Ectodermal cell (in vitro differentiated cells): ENCODE measurements around the gene SUN2.

Experiments
- H3K27ac ChIP-seq: 2 replicates; pipeline ENCODE4 v1.7.0; 2013; ENCODE audit warnings: mild to moderate bottlenecking, low read depth, low read length; ENCODE audit not compliant: insufficient read depth, poor library complexity, severe bottlenecking
- H3K27me3 ChIP-seq: 2 replicates; pipeline ENCODE4 v1.7.0; 2013; ENCODE audit warnings: mild to moderate bottlenecking, low read length; ENCODE audit not compliant: insufficient read depth, control insufficient read depth, poor library complexity, severe bottlenecking
- H3K36me3 ChIP-seq: one replicate; pipeline ENCODE4 v1.7.0; 2013; ENCODE audit warnings: low read length; ENCODE audit not compliant: control insufficient read depth, insufficient read depth
- H3K4me1 ChIP-seq: one replicate; pipeline ENCODE4 v1.7.0; 2013; ENCODE audit warnings: low read length; ENCODE audit not compliant: control insufficient read depth, insufficient read depth
- H3K4me3 ChIP-seq: 2 replicates; pipeline ENCODE4 v1.7.0; 2013; ENCODE audit warnings: low read depth, low read length, control low read depth; ENCODE audit not compliant: insufficient read depth
- H3K9me3 ChIP-seq: 2 replicates; pipeline ENCODE4 v1.7.0; 2013; ENCODE audit warnings: mild to moderate bottlenecking, low read length, moderate library complexity; ENCODE audit not compliant: control insufficient read depth
- WGBS, 2 experiments: methylation state at CpG; one replicate each; pipeline ENCODE4 v1.1.7; 2013; ENCODE audit warnings: missing lambda C conversion rate in 2 of 2; 5-methylcytosine and 5-hydroxymethylcytosine counted together

Gene SUN2

GRCh38 chr22:38762551-38762983 lies 6.8 kb upstream of the SUN2 start:
- peaks cover 13% of the 10 kb centered on the region for H3K4me1 ChIP-seq
- H3K36me3 ChIP-seq, result no peaks in the 10 kb centered on the region
- H3K27me3 ChIP-seq, result no peaks in the 10 kb centered on the region
- H3K27ac ChIP-seq, result no peak overlapping the region
- WGBS, 2 experiments, result 75 to 79% methylated on average over 10 to 11 of the region's 11 CpGs
- no peak overlapping the region for H3K4me3 ChIP-seq
- no peaks in the 10 kb centered on the region for H3K9me3 ChIP-seq

- no peak overlapping the region for H3K4me3 ChIP-seq
- H3K27ac ChIP-seq, result no peak overlapping the region
Measured at GRCh38 chr22:38761202-38762162, 5.7 kb upstream of the SUN2 start.

DNA sequence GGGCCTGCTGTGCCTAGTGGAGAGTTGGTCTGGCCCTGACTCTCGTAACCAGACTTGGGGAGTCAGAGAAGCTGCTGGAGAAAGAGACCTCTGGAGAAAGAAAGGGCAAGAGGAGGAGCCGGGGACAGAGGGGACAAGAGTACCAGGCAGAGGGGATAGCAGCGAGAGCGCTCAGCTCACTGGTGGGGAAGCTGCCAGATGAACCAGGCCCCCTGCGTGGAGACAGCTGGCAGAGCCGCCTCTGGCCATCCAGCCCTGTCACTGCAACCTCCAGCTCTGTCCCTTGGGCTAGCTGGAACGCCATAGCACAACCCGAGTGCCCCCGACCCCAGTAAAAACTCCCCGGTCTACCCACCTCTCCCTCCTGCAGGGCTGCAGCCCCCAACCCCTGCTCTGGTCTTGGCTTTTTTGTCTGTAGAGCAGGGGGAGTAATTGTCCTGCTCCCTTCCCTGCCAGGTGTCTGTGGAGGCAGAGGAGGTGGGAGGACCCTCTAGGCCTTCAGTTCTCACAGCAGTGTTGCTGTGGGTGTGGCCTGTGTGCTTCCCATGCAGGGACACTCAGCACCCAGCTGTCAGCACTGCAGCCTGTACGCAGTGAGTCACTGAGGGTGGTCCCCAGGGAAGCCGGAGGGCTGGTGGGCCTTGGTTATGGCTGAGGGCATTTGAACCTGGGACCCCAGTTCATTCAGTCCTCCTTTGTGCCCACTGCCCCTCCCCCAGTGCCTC lies 4.8 kb upstream of the SUN2 start:
- 51% methylated on average over 12 of the region's 12 CpGs for WGBS, 2 experiments
- Histone ChIP-seq H3K36me3 (no peaks in the 10 kb centered on the region), H3K27me3 (peaks cover 14% of the 10 kb centered on the region), H3K9me3 (no peaks in the 10 kb centered on the region), H3K4me1 (peaks cover 13% of the 10 kb centered on the region), H3K27ac (no peak overlapping the region), H3K4me3 (no peak overlapping the region)

More at GRCh38 chr22:38761202-38762162, 5.7 kb upstream of the SUN2 start:
- peaks cover 13% of the 10 kb centered on the region for H3K4me1 ChIP-seq
- H3K36me3 ChIP-seq, result no peaks in the 10 kb centered on the region
- 86 to 87% methylated on average over 20 of the region's 20 CpGs for WGBS, 2 experiments
- no peaks in the 10 kb centered on the region for H3K9me3 ChIP-seq
- H3K27me3 ChIP-seq, result peaks cover 10% of the 10 kb centered on the region

- Histone ChIP-seq H3K9me3 (no peaks in the 10 kb centered on the region), H3K4me3 (no peak overlapping the region), H3K27ac (no peak overlapping the region), H3K27me3 (peaks cover 14% of the 10 kb centered on the region), H3K36me3 (no peaks in the 10 kb centered on the region), H3K4me1 (peaks cover 17% of the 10 kb centered on the region)
- WGBS, 2 experiments, result 89 to 93% methylated on average over 7 of the region's 7 CpGs
Measured at GRCh38 chr22:38759005-38759404, 3.2 kb upstream of the SUN2 start.

- Histone ChIP-seq H3K27me3 (peaks cover 14% of the 10 kb centered on the region), H3K4me1 (peaks cover 21% of the 10 kb centered on the region), H3K36me3 (no peaks in the 10 kb centered on the region), H3K4me3 (no peak overlapping the region), H3K9me3 (no peaks in the 10 kb centered on the region), H3K27ac (no peak overlapping the region)
- WGBS, 2 experiments, result 72 to 74% methylated on average over 16 of the region's 16 CpGs
Measured at GRCh38 chr22:38758276-38758945, 2.6 kb upstream of the SUN2 start.

- Histone ChIP-seq H3K36me3 (no peaks in the 10 kb centered on the region), H3K27me3 (peaks cover 14% of the 10 kb centered on the region), H3K4me1 (peaks cover 21% of the 10 kb centered on the region), H3K4me3 (no peak overlapping the region), H3K9me3 (no peaks in the 10 kb centered on the region), H3K27ac (no peak overlapping the region)
- 84 to 88% methylated on average over 4 of the region's 4 CpGs for WGBS, 2 experiments
Measured at GRCh38 chr22:38757464-38757757, 1.6 kb upstream of the SUN2 start.

DNA sequence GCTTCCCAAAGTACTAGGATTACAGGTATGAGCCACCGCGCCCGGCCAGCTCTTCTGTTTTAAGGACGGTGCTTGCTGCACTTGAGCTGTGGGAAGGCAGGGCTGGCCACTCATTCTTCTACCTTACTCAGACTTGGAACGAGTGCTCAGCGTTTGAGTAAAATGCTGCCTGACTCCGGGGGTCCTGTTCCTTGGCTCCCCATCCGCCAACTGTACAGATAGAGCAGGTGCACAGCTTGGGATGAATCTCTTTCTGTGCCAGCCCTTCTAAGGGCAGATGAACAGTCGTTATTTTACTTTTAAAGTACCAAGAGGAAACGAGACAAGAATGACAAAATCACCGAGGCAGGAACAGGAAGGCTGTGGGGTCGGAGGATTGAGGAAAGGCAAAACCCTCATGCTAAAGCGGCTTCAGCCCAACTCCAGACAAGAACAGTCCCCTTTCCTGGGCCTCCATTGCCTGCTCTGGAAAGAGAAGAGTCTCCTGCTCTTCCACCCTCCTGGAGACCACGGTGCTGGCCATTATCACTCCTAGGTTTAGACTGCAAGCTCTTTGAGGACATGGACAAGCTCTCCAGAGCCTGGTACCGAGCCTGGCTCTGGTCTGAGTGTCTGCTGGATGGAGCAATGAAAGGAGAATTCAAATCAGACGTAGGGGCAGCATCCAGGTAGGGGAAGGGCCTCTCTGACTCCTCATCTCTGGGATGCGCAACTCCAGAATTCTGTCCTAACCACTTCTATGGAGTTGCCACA lies 1.1 kb upstream of the SUN2 start:
- no peaks in the 10 kb centered on the region for H3K36me3 ChIP-seq
- H3K27ac ChIP-seq, result no peak overlapping the region
- H3K9me3 ChIP-seq, result no peaks in the 10 kb centered on the region
- 80 to 84% methylated on average over 17 of the region's 17 CpGs for WGBS, 2 experiments
- H3K4me3 ChIP-seq, result peak overlapping the region; percentile 61
- peaks cover 14% of the 10 kb centered on the region for H3K27me3 ChIP-seq
- H3K4me1 ChIP-seq, result peaks cover 21% of the 10 kb centered on the region

GRCh38 chr22:38755155-38755910 lies 465 bp downstream of the SUN2 start:
- H3K36me3 ChIP-seq, result no peaks in the 10 kb centered on the region
- H3K4me1 ChIP-seq, result peaks cover 15% of the 10 kb centered on the region
- WGBS, 2 experiments, result 1% methylated on average over 74 of the region's 74 CpGs
- no peaks in the 10 kb centered on the region for H3K9me3 ChIP-seq
- peak overlapping the region; percentile 61 for H3K4me3 ChIP-seq
- H3K27me3 ChIP-seq, result peaks cover 14% of the 10 kb centered on the region
- H3K27ac ChIP-seq, result peak overlapping the region; percentile 79

GRCh38 chr22:38754751-38755154 lies 1.0 kb downstream of the SUN2 start:
- 3 to 4% methylated on average over 12 of the region's 12 CpGs for WGBS, 2 experiments
- H3K27ac ChIP-seq, result peak overlapping the region; percentile 79

More at GRCh38 chr22:38754751-38755154, 1.0 kb downstream of the SUN2 start:
- Histone ChIP-seq H3K4me3 (peak overlapping the region; percentile 61), H3K27me3 (peaks cover 14% of the 10 kb centered on the region), H3K4me1 (peaks cover 14% of the 10 kb centered on the region), H3K9me3 (no peaks in the 10 kb centered on the region), H3K36me3 (no peaks in the 10 kb centered on the region)
